HG03378 (cell line): ENCODE data around the gene ARPP21.

Source experiments
- ATAC-seq: cut with Tn5 transposase; IDR thresholded peaks from one replicate; pipeline ENCODE4 v1.9.1; 2021; ENCODE audit warnings: mild to moderate bottlenecking, moderate library complexity; ENCODE audit not compliant: unreplicated experiment

ARPP21 gene

GRCh38 chr3:35674451-35675109, 35.3 kb downstream of the ARPP21 start:
- ATAC-seq = no peak

DNA sequence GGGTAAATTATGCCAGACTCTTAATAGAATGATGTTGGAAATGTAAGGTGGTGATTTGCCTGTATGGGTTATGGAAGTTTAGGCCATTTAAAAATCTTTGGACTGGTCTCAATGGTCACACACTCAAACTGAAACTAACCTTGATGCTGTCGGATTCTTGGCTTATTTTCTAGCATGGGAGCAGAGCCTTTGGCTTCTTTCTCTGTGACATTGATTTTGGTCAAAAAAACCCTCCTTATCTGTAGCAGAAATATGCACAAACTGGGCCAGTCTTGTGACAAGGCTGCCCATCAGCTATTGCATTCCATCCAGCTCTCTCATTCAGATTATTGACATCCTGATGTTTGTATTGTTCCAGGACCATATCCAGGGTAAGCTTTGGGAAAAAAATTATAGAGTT, 35.9 kb downstream of the ARPP21 start:
- ATAC-seq = no peak

GRCh38 chr3:35675621-35676020, 36.3 kb downstream of the ARPP21 start:
- no peak for ATAC-seq

GRCh38 chr3:35677797-35678196, 38.5 kb downstream of the ARPP21 start:
- ATAC-seq = no peak

GRCh38 chr3:35678643-35679161, 39.4 kb downstream of the ARPP21 start:
- ATAC-seq = no peak

DNA sequence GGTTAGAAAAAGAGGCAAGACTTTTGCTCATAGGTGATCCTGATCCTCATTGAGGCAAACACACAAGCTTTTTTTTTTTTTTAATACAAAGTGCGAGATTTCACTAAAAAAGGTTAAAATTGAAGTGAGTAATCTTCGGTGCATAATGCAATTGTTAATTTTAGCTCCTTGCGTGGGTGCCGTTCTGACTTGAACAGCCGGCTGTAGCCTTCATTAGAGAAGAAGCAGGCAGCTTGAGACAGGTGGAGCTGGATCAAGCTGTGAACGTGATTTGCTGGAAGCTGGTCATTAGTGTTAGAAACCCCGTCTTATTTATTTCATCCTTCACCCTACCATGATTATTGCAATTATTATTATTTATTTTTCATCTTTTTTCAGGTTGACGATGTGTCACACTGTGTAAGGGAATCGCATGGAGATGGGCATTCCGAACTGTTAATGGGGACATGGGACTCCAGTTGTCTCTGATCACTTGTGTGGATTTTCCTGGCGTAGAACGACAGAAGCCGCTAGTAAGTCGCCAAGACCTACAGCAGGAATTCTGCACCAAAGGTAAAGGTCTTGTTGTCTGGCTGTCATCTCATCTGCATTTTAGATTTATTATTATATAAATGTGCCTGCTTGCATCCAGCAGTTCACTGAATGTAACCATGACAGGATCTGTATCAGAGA, 40.2 kb downstream of the ARPP21 start:
- ATAC-seq = no peak

- ATAC-seq = no peak
Measured at GRCh38 chr3:35680866-35681650, 41.7 kb downstream of the ARPP21 start.

GRCh38 chr3:35685153-35685552, 45.8 kb downstream of the ARPP21 start:
- no peak for ATAC-seq

DNA sequence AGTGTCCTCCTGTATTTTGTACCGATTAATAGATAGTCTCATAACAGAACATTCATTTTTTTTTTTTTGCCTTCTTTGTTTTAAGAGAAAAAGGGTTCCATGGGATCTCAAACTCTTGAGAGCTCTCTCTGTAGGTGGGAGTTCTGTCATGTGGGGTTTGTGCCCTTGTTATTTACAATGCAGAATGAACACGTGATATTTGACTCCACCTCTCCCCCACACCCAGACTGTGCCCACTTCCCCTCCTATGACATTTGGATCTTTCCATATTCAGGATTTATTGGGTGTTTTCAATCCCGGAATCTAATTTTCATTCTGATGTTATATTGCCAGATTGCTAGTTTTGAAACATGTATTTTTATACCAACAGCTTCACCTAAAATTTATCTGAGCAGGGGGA, 49.5 kb downstream of the ARPP21 start:
- no peak for ATAC-seq

DNA sequence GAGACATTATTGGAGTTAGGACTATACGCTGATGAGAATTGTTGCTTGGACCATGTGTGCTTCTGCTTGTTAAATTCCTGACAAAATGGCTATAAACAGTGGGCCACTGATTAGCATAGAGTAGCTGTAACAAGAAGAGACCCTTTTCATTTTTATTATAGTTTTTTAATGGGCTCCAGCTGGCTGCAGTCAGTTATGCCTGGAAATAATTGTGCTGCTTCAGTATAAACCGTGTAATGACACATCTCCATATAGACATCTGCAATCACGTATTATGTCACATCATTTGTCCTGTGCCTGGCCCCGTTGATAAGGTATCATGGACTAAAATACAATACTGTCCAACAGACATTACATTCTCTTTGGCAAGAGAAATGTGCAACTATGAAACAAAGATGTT, 50.9 kb downstream of the ARPP21 start:
- no peak for ATAC-seq

- no peak for ATAC-seq
Measured at GRCh38 chr3:35705904-35706303, 66.6 kb downstream of the ARPP21 start.

GRCh38 chr3:35707904-35708303, 68.6 kb downstream of the ARPP21 start:
- no peak for ATAC-seq

DNA sequence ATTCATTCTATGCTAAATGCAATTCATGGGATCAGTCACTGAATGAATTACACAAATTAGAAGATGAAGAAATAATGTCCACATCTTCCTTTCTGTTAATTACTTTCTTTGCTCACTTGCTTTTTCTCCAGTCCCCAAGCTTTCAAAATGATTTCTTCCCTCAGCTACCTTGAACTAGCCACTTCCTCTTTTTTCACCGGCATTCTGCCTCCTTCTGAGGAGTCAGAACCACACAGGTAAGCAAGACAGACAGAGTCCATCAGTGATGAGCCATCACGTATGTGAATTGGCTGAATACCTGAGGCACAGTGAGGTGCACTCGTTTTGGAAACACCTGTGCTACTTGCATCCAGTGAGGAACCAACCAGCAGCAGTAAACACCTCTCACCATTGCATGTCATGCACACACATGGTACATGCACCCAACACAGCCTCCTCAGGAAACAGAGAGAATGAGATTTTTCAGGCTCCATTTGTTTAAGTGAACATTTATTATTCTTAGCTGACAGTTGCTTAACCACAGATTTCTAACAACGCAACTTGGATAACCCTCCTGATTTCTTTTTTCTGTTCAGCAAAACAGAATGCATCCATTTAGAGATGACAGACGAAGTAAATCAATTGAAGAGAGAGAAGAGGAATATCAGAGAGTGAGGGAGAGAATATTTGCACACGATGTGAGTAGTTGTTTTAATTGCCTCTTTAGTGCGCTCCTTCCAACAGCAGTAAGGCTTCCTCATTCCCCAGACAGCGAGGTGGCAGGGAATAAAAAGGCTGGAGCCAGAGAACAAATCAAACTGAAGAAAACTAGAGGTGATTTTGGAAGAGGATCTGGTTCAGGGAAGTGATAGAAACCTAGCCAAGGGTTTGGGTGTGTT, 69.3 kb downstream of the ARPP21 start:
- ATAC-seq = no peak

DNA sequence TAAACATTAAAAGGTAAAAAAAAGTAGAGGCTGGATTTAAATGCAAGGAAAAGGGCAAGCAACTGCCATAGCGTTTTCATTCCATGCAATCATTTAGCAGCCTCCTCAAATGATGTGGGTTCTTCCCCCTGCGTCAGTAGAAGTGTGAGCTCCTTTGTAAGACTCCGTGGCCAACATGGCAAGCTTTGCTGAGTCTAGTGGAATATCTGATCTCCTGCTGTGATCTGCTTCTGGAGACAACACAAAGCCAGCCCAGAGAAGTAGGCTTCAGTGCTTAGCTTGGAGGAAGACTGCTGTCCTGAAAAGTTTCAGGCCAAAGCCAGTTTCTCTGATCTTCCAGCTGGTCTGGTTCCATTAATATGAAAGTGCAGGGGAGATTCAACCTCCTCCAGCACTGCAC, 70.4 kb downstream of the ARPP21 start:
- ATAC-seq = no peak

DNA sequence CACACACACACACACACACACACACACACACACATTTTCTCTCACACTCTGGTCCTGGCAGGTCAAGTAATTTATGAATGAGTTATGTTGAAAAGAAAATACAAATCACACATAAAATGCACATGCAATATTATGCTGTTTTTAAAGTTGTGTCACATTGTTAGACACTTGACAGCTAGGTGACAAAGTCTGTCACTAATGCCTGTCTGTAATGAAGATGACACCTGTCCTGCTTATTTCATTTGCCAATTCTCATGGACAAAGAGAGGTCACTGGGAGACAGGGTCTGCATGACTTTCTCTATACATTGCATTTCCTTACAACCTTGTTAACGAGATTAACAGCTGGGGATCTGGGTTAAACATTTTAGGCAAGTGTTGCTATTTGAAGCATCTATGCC, 71.2 kb downstream of the ARPP21 start:
- no peak for ATAC-seq

- ATAC-seq = no peak
Measured at GRCh38 chr3:35718921-35719320, 79.6 kb downstream of the ARPP21 start.

DNA sequence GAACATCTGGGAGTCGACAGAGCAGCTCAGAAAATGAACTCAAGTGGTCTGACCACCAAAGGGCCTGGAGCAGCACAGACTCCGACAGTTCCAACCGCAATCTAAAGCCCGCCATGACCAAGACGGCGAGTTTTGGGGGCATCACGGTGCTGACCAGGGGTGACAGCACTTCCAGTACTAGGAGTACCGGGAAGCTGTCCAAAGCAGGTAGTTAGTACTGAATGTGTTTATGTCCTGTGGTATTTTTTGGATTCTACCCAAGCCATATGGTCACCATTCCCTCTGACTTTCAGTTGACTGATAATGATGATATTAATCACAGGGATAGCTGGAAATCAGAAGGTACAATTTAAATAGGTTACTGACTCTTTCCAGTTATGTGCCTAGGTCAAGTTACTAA, 82.3 kb downstream of the ARPP21 start:
- ATAC-seq = no peak

- ATAC-seq = no peak
Measured at GRCh38 chr3:35722902-35723301, 83.6 kb downstream of the ARPP21 start.

GRCh38 chr3:35723480-35724097, 84.3 kb downstream of the ARPP21 start:
- no peak for ATAC-seq

DNA sequence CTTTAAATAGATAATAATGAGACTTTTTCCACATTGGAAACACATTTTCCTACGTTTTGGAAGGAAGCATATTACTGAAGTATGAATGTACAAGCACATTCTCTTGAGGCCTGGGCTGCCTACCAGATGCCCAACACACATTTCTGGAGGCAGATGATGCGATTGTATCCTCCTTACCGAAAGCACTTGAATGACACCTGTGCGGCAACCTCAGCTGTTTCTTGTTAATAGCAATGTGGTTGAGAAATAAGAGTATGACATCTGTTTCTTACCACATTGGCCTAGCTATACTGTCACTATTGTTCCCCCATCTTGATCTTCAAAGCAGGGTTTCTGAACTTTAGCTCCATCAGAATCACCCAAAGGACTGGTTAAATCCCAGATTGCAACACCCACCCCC, 84.8 kb downstream of the ARPP21 start:
- ATAC-seq = no peak
